Cardiac muscle cell (in vitro differentiated cells and primary cell): ENCODE results near the gene MTHFS. TPM values are rescaled to one million over a fixed set of nuclear protein-coding genes. Genes with fewer than 3 reads are reported as not detected.

Source experiments
- DNase-seq, 2 donors: peaks; one replicate each; pipeline versions ENCODE4 v3.0.0 to v3.0.0-alpha.2; 2010 to 2017; ENCODE audit warnings: low read depth in 1 of 2, low spot score in 1 of 2
- H3K27ac ChIP-seq: fragments of 200-600 bp; sonication (generic); 2 replicates; pipeline ENCODE4 v1.5.1; 2016
- H3K27me3 ChIP-seq: fragments of 200-600 bp; sonication (generic); 2 replicates; pipeline ENCODE4 v1.6.0; 2016; ENCODE audit warnings: control low read depth
- H3K36me3 ChIP-seq: fragments of 200-600 bp; sonication (generic); 2 replicates; pipeline ENCODE4 v1.5.1; 2016; ENCODE audit warnings: control low read depth
- H3K4me1 ChIP-seq: fragments of 200-600 bp; sonication (generic); 2 replicates; pipeline ENCODE4 v1.8.1; 2017; ENCODE audit warnings: low read depth, mild to moderate bottlenecking, mixed run types
- H3K4me3 ChIP-seq: fragments of 200-600 bp; sonication (generic); 2 replicates; pipeline ENCODE4 v1.5.1; 2016; ENCODE audit warnings: mild to moderate bottlenecking
- H3K9me3 ChIP-seq: fragments of 200-600 bp; sonication (generic); 2 replicates; pipeline ENCODE4 v1.5.1; 2017; ENCODE audit warnings: low read depth, mild to moderate bottlenecking, control low read depth
- polyA plus RNA-seq: library from polyadenylated mRNA; unstranded; fragments of >200 nt; fragmentation: Nextera tagmentation; extraction: Ambion mirVana; gene quantifications from 2 replicates; pipeline ENCODE4 v1.2.1, GENCODE V29; 2016
- total RNA-seq: library from RNA; depleted of rRNA; stranded (reverse); fragments of >200 nt; gene quantifications from 2 replicates; pipeline ENCODE4 v1.2.3, GENCODE V29; 2016
- TF ChIP-seq, protein P1 (sequence below): IDR thresholded peaks from 2 replicates; pipeline ENCODE4 v1.5.1; 2012; ENCODE audit warnings: low read depth, mild to moderate bottlenecking, low read length

The MTHFS gene
- total and polyA plus RNA-seq, 2 experiments from 2014 or later: 37.8 to 48.6 TPM

GRCh38 chr15:79886124-79886523 is 10.7 kb downstream of the MTHFS start:
- no peaks in the 10 kb centered on the region for H3K9me3 ChIP-seq
- DNase-seq: no peak
- peaks cover 16% of the 10 kb centered on the region for H3K4me1 ChIP-seq
- H3K27me3 ChIP-seq: no peaks in the 10 kb centered on the region
- H3K36me3 ChIP-seq: peaks cover 2% of the 10 kb centered on the region
- no peak overlapping the region for H3K4me3 ChIP-seq
- TF ChIP-seq, protein P1, sequence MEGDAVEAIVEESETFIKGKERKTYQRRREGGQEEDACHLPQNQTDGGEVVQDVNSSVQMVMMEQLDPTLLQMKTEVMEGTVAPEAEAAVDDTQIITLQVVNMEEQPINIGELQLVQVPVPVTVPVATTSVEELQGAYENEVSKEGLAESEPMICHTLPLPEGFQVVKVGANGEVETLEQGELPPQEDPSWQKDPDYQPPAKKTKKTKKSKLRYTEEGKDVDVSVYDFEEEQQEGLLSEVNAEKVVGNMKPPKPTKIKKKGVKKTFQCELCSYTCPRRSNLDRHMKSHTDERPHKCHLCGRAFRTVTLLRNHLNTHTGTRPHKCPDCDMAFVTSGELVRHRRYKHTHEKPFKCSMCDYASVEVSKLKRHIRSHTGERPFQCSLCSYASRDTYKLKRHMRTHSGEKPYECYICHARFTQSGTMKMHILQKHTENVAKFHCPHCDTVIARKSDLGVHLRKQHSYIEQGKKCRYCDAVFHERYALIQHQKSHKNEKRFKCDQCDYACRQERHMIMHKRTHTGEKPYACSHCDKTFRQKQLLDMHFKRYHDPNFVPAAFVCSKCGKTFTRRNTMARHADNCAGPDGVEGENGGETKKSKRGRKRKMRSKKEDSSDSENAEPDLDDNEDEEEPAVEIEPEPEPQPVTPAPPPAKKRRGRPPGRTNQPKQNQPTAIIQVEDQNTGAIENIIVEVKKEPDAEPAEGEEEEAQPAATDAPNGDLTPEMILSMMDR: no peak
- H3K27ac ChIP-seq: no peak overlapping the region

- H3K27me3 ChIP-seq: no peaks in the 10 kb centered on the region
- no peak overlapping the region for H3K4me3 ChIP-seq
- no peak overlapping the region for H3K27ac ChIP-seq
- H3K36me3 ChIP-seq: peaks cover 5% of the 10 kb centered on the region
- H3K4me1 ChIP-seq: peaks cover 16% of the 10 kb centered on the region
- H3K9me3 ChIP-seq: no peaks in the 10 kb centered on the region
- no peak for DNase-seq
- TF ChIP-seq, protein P1: no peak
Measured at GRCh38 chr15:79884204-79884596, 12.6 kb downstream of the MTHFS start.

GRCh38 chr15:79883579-79884203 is 13.1 kb downstream of the MTHFS start:
- DNase-seq: no peak
- Histone ChIP-seq H3K36me3 (peaks cover 5% of the 10 kb centered on the region), H3K4me1 (peaks cover 16% of the 10 kb centered on the region)

DNA sequence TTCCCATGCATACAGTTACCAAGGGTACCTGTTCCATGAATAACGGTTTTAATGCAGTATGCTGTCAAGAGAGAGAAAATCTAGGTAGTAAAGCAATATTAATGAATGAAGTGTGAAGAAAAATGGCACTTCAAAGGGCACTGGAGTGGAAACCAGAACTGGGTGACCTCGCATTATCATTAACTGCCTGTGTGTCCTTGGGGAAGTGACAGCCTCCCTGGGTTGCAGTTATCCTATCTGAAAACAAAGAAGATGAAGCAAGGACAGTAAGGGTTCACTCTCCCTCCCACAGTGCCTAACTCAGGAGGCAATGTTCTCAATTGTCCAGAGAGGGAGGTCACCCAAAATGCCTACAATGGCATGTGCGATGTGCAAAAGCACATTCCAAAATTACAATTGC is 15.1 kb downstream of the MTHFS start:
- DNase-seq: no peak
- Histone ChIP-seq H3K36me3 (peaks cover 5% of the 10 kb centered on the region), H3K4me3 (no peak overlapping the region), H3K27ac (no peak overlapping the region), H3K27me3 (no peaks in the 10 kb centered on the region), H3K4me1 (peaks cover 11% of the 10 kb centered on the region), H3K9me3 (no peaks in the 10 kb centered on the region)
- TF ChIP-seq, protein P1: no peak

More at GRCh38 chr15:79883579-79884203, 13.1 kb downstream of the MTHFS start:
- TF ChIP-seq, protein P1: no peak
- no peaks in the 10 kb centered on the region for H3K27me3 ChIP-seq
- no peak overlapping the region for H3K27ac ChIP-seq
- no peak overlapping the region for H3K4me3 ChIP-seq
- no peaks in the 10 kb centered on the region for H3K9me3 ChIP-seq

DNA sequence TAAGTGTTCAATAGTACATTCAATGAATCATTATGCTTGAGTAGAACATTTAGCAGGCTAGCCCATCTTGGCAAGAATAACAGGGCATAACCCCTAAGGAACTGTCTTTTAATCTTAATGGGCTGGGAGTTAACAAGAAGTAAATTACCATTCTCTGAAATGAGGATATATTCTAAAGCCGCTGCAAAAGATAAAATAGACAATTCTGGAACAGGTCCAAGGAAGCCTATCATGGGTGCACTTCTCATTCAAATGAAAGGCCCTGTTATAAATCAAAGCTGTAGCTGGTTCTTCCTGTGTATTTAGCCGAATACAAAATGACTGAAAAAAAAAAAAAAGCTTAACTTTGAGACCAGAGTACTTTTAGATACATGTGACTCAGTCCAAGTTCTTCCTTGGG is 15.6 kb downstream of the MTHFS start:
- peaks cover 7% of the 10 kb centered on the region for H3K4me1 ChIP-seq
- H3K27ac ChIP-seq: no peak overlapping the region
- DNase-seq: no peak
- no peaks in the 10 kb centered on the region for H3K9me3 ChIP-seq
- H3K4me3 ChIP-seq: no peak overlapping the region
- H3K27me3 ChIP-seq: no peaks in the 10 kb centered on the region
- TF ChIP-seq, protein P1: no peak
- peaks cover 5% of the 10 kb centered on the region for H3K36me3 ChIP-seq
